Measurements from ENCODE around the gene ST8SIA1.

DNA sequence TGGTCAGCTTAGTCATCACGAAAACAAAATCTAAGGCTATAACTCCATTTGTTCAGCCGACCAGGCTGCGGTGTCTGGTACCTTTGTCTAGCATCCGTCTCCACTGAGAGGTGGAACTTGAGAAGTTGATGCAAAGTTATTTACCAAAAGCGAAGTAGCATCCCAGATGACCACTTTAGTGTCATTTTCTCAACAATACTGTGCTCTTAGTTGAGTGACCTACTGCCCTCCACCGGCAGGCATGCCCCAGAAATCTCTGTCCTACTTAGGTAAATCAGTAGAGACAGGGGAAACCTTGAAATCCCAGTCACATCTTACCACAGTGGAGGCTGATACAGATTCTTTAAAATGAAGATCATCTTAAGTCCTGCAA is 1.3 kb upstream of the ST8SIA1 start:
- peak in 3 of 12 donors; percentile 4 to 30 (median 29) for TF ChIP-seq CTCF (IDR thresholded peaks at IDR 0.05)
- TF ChIP-seq POLR2A (IDR thresholded peaks at IDR 0.05) = no peak
